Tibial nerve (tissue), 4 donors: ENCODE measurements around the gene PPIL4. TPM values are rescaled to one million over a fixed set of nuclear protein-coding genes. Genes with fewer than 3 reads are reported as not detected.

ENCODE experiments used
- DNase-seq, 2 donors: peaks; one replicate each; pipeline ENCODE4 v3.0.0-alpha.2; 2019; ENCODE audit warnings: low spot score in 2 of 2
- H3K27ac ChIP-seq, 4 donors: fragments of 200-600 bp; sonication (generic) in 3 of 4; one replicate each; pipeline ENCODE4 v1.5.1; 2017 to 2019; ENCODE audit warnings: mild to moderate bottlenecking in 1 of 4
- H3K27me3 ChIP-seq, 2 donors: fragments of 200-600 bp; sonication (generic) in 1 of 2; one replicate each; pipeline versions ENCODE4 v1.5.1 to v1.6.0; 2017 to 2019
- H3K36me3 ChIP-seq, 3 donors: fragments of 200-600 bp; sonication (generic); one replicate each; pipeline ENCODE4 v1.5.1; 2018 to 2019
- H3K4me1 ChIP-seq, 4 donors: fragments of 200-600 bp; sonication (generic) in 3 of 4; one replicate each; pipeline ENCODE4 v1.5.1; 2017 to 2019
- H3K4me3 ChIP-seq, 4 donors: fragments of 200-600 bp; sonication (generic) in 3 of 4; one replicate each; pipeline ENCODE4 v1.5.1; 2017 to 2019; ENCODE audit warnings: mild to moderate bottlenecking in 1 of 4, moderate library complexity in 1 of 4
- H3K9me3 ChIP-seq, 4 donors: fragments of 200-600 bp; sonication (generic) in 3 of 4; one replicate each; pipeline ENCODE4 v1.5.1; 2017 to 2019
- EP300 ChIP-seq, 2 donors: sonication (generic); formaldehyde crosslinking; IDR thresholded peaks; one replicate each; pipeline ENCODE4 v1.6.1; 2017; ENCODE audit warnings: antibody characterized with exemption in 2 of 2, mild to moderate bottlenecking in 1 of 2
- POLR2A ChIP-seq, 2 donors: fragments of 450-650 bp; IDR thresholded peaks; one replicate each; pipeline ENCODE4 v1.6.1; 2017; ENCODE audit warnings: antibody characterized with exemption in 2 of 2, mild to moderate bottlenecking in 2 of 2, moderate library complexity in 2 of 2
- WGBS, 2 donors: methylation state at CpG; one replicate each; pipeline ENCODE4 v1.1.5; 2018; 5-methylcytosine and 5-hydroxymethylcytosine counted together
- total RNA-seq, 4 donors: library from RNA; depleted of rRNA; stranded (reverse); fragments of >200 nt; gene quantifications; one replicate each; pipeline ENCODE4 v1.1.0, GENCODE V29; 2016
- TF ChIP-seq, protein P1 (sequence below), 5 experiments: fragments of 200-600 bp in 3 of 5; fragments of 450-650 bp in 2 of 5; sonication (generic) in 3 of 5; IDR thresholded peaks; one replicate each; pipeline ENCODE4 v1.5.1; 2016 to 2019; ENCODE audit warnings: antibody characterized with exemption in 5 of 5, mild to moderate bottlenecking in 3 of 5, moderate library complexity in 2 of 5

PPIL4 gene
- total RNA-seq, 4 donors from 2014 or later: 25.8 to 41.0 (median 31.5) TPM

DNA sequence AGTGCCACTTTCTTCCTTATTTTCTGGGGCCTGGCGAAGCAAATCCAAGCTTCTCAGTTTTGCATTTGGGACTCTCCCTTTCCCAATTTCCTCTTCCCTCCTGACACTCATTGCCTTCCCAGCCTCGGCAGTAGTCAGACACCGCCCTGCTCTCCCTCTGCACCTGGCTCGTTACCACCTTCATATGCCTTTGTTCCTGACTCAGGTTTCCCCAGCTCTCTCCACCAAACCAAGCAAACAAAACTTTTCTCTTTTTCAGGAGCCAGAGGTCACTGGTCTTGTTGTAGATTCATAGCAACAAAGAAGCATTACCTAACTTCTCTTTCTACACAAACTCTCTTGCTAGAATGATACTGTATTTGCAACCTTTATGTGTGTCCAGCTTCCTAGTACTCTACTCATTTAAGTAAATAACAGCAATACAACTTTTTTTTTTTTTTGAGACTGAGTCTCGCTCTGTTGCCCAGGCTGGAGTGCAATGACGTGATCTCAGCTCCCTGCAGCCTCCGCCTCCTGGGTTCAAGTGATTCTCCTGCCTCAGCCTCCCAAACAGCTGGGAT is 52.0 kb downstream of the PPIL4 start:
- Histone ChIP-seq H3K27me3 (no peaks in the 10 kb centered on the region), H3K27ac (no peak overlapping the region), H3K9me3 (no peaks in the 10 kb centered on the region), H3K4me1 (peaks cover 0 to 1% (median 0%) of the 10 kb centered on the region in 4 donors), H3K36me3 (no peaks in the 10 kb centered on the region), H3K4me3 (no peak overlapping the region)
- TF ChIP-seq POLR2A (IDR thresholded peaks at IDR 0.05) (no peak), EP300 (IDR thresholded peaks at IDR 0.05) (no peak)
- TF ChIP-seq, protein P1, sequence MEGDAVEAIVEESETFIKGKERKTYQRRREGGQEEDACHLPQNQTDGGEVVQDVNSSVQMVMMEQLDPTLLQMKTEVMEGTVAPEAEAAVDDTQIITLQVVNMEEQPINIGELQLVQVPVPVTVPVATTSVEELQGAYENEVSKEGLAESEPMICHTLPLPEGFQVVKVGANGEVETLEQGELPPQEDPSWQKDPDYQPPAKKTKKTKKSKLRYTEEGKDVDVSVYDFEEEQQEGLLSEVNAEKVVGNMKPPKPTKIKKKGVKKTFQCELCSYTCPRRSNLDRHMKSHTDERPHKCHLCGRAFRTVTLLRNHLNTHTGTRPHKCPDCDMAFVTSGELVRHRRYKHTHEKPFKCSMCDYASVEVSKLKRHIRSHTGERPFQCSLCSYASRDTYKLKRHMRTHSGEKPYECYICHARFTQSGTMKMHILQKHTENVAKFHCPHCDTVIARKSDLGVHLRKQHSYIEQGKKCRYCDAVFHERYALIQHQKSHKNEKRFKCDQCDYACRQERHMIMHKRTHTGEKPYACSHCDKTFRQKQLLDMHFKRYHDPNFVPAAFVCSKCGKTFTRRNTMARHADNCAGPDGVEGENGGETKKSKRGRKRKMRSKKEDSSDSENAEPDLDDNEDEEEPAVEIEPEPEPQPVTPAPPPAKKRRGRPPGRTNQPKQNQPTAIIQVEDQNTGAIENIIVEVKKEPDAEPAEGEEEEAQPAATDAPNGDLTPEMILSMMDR (IDR thresholded peaks at IDR 0.05): no peak
- no peak for DNase-seq
- whole genome bisulfite sequencing, 2 donors: 89 to 92% methylated on average over 7 of the region's 7 CpGs

DNA sequence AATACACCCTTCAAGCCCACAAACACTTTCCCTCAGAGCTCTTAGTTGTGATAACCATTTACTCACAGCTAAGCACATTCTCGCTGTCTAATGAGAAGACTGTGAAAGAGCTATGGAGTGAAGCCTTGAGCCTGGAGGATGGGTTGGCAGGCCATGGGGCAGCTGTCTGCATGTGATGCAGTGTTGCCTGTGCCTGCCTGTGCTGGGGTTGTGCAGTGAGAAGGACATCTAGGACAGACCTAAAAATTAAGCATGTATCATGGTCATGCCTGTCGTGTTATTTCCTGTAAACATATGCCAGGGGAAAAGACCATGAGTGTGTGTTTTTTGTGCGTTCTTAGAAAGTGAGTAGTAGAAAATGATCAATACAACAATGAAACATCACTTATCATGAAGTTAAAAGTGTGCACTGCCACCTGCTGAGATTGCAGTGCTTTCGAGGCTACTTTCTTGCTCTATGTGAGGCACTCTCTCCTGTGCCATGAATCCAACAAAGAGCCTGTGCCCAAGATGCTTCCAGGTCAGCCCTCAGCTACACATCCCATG is 53.0 kb downstream of the PPIL4 start:
- TF ChIP-seq POLR2A (IDR thresholded peaks at IDR 0.05) (no peak), EP300 (IDR thresholded peaks at IDR 0.05) (no peak)
- TF ChIP-seq, protein P1 (IDR thresholded peaks at IDR 0.05): no peak

DNA sequence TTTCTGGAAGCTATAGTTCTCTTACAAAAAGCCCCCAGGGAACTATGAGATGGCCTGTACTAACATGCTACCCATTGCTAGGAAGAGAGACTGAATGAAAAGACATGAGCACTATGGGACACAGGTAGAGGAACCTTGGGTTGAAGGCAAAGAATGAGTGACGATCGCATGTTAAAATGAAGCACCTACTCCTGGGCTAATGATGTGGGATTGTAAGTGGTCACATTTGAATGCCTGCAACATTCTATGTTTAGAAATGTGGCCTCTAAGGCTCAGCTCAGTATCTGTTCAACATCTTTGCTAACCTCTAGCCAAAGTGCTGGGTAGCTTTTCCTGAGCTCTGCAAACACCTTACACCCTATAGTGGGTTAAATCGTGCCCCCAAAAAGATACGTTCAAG is 55.9 kb downstream of the PPIL4 start:
- Histone ChIP-seq H3K36me3 (no peaks in the 10 kb centered on the region), H3K4me1 (peaks cover 0 to 8% (median 2%) of the 10 kb centered on the region in 4 donors), H3K27me3 (no peaks in the 10 kb centered on the region), H3K27ac (no peak overlapping the region), H3K9me3 (no peaks in the 10 kb centered on the region), H3K4me3 (no peak overlapping the region)
- WGBS, 2 donors: 88 to 92% methylated on average over 4 of the region's 4 CpGs
- TF ChIP-seq, protein P1 (IDR thresholded peaks at IDR 0.05): no peak
- no peak for TF ChIP-seq POLR2A (IDR thresholded peaks at IDR 0.05)
- no peak for TF ChIP-seq EP300 (IDR thresholded peaks at IDR 0.05)
- DNase-seq: no peak

More for the DNA sequence above, 53.0 kb downstream of the PPIL4 start:
- Histone ChIP-seq H3K36me3 (no peaks in the 10 kb centered on the region), H3K27ac (no peak overlapping the region), H3K4me3 (no peak overlapping the region), H3K4me1 (no peaks in the 10 kb centered on the region), H3K9me3 (no peaks in the 10 kb centered on the region), H3K27me3 (no peaks in the 10 kb centered on the region)
- 91 to 98% methylated on average over 4 of the region's 4 CpGs for WGBS, 2 donors
- DNase-seq: no peak

DNA sequence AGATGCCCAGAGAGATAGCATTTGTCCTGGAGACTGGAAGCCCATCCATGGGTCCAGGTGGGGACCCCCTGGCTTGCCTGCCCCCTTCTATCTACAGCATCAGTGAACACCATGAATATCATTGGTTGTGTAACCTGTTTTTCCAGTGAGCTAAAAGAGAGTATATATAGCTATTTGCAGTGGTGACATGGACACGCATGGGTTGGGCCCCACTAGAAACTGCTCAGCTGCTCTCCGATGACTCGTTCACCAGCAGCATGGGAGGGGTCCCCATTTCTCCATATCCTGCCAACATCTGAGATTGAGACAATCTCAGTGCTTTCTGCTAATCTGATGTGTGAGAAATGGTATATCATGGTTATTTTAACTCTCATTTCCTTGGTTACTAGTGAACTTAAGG is 57.0 kb downstream of the PPIL4 start:
- no peak overlapping the region for H3K27ac ChIP-seq
- no peak for DNase-seq
- 69 to 75% methylated on average over 3 of the region's 3 CpGs for WGBS, 2 donors
- H3K9me3 ChIP-seq: no peaks in the 10 kb centered on the region
- H3K36me3 ChIP-seq: no peaks in the 10 kb centered on the region
- peaks cover 0 to 8% (median 2%) of the 10 kb centered on the region in 4 donors for H3K4me1 ChIP-seq
- no peak for TF ChIP-seq POLR2A (IDR thresholded peaks at IDR 0.05)
- TF ChIP-seq, protein P1 (IDR thresholded peaks at IDR 0.05): no peak
- TF ChIP-seq EP300 (IDR thresholded peaks at IDR 0.05): no peak
- no peaks in the 10 kb centered on the region for H3K27me3 ChIP-seq
- H3K4me3 ChIP-seq: no peak overlapping the region

DNA sequence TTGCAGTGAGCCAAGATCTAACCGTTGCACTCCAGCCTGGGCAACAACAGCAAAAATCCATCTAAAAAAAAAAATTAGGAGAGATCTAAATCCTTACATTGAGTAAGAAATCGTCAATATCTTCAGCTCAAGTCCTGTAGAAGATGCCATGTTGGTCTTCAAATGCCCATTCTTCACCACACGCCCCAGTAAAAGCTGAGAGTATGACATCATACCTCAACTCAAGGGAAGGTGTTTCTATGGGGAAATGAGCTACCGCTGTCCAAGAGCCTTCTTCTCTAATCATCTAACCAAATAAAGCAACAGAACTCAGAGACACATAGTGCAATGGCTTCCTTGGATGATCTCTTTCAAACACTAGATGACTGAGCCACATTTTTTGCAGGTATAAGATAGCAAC is 58.5 kb downstream of the PPIL4 start:
- Histone ChIP-seq H3K4me3 (no peak overlapping the region), H3K4me1 (peaks cover 0 to 8% (median 3%) of the 10 kb centered on the region in 4 donors), H3K27me3 (no peaks in the 10 kb centered on the region), H3K27ac (no peak overlapping the region), H3K9me3 (no peaks in the 10 kb centered on the region), H3K36me3 (no peaks in the 10 kb centered on the region)
- WGBS, 2 donors: 89 to 91% methylated on average over 4 of the region's 4 CpGs
- TF ChIP-seq EP300 (IDR thresholded peaks at IDR 0.05) (no peak), POLR2A (IDR thresholded peaks at IDR 0.05) (no peak)
- TF ChIP-seq, protein P1 (IDR thresholded peaks at IDR 0.05): no peak
- no peak for DNase-seq
